Measurements from ENCODE around the gene KCNJ5. TPM values are rescaled to one million over a fixed set of nuclear protein-coding genes. Genes with fewer than 3 reads are reported as not detected.

The KCNJ5 gene
- total RNA-seq, 1 experiment from 2014 or later: 0.17 TPM

DNA sequence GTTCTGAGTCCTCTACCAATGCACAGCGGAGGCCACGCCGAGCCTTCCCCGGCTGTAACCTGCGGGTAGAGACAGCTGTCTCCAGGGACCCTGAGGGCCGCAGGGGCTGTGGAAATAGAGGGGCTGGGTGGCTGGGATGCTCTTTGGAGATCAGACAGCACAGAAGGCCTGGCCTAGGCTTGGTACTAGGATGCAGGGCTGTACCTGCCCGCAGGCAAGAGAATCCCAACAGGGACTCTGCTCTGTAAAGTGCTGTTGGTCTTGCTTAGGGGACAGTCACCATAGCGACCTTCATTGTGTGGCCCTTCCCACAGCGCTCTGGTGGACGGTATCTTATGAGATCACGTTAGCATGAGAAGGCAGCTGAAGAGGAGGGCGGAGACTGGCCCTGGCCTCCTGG lies 11.3 kb upstream of the KCNJ5 start (continued):
- no peak for TF ChIP-seq REST (IDR thresholded peaks at IDR 0.05; ENCODE audit: low read depth)

DNA sequence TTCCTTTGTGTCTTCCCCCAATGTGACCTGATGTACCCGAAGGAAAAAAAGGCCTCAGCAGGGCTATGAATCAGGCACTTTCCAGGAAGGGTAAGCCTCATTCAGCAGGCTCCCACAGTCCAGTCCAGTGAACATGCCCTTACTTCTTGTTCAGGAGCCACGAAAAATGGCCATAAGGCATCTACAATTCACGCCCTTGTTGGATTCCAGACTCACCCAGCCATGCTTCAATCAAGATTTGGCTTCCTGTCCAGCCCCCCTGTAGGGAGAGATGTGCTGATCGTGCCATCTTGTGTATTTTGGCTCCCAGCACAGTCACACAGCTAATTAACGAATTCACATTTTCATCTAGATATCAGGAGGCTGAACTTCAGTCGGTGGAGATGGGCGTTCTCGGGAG lies 9.9 kb upstream of the KCNJ5 start:
- H3K27me3 ChIP-seq (ENCODE audit: insufficient read depth, low read length): no peaks in the 10 kb centered on the region
- H3K36me3 ChIP-seq (ENCODE audit: control insufficient read depth in 1 of 2, insufficient read depth in 2 of 2, low read length in 2 of 2): no peaks in the 10 kb centered on the region
- H2AFZ ChIP-seq (ENCODE audit: low read depth, low read length, poor library complexity, severe bottlenecking): no peak overlapping the region
- no peaks in the 10 kb centered on the region for H3K4me1 ChIP-seq (ENCODE audit: control insufficient read depth in 1 of 2, insufficient read depth in 2 of 2, low read length in 2 of 2)
- CTCF ChIA-PET: interaction anchor here (1.2 to 2.1 kb wide), 2 partner anchors 67 to 75 kb away, joined by 3 to 12 read pairs; no protein-coding TSS in a partner anchor
- H3K4me3 ChIP-seq (replicated peaks in 1 of 2; ENCODE audit: low read depth in 1 of 2, low read length in 2 of 2): no peak overlapping the region
- ATAC-seq (no peak), DNase-seq (ENCODE audit: low read depth, low spot score) (no peak)
- H3K4me2 ChIP-seq (ENCODE audit: low read length): no peak overlapping the region
- POLR2A ChIA-PET: no interaction called here
- TF ChIP-seq CBX3 (IDR thresholded peaks at IDR 0.05; ENCODE audit: low read depth): no peak
- TF ChIP-seq FOSL1 (IDR thresholded peaks at IDR 0.05; ENCODE audit: low read depth): no peak
- TF ChIP-seq SRF (IDR thresholded peaks at IDR 0.05; ENCODE audit: low read depth): no peak
- TF ChIP-seq, protein P1, sequence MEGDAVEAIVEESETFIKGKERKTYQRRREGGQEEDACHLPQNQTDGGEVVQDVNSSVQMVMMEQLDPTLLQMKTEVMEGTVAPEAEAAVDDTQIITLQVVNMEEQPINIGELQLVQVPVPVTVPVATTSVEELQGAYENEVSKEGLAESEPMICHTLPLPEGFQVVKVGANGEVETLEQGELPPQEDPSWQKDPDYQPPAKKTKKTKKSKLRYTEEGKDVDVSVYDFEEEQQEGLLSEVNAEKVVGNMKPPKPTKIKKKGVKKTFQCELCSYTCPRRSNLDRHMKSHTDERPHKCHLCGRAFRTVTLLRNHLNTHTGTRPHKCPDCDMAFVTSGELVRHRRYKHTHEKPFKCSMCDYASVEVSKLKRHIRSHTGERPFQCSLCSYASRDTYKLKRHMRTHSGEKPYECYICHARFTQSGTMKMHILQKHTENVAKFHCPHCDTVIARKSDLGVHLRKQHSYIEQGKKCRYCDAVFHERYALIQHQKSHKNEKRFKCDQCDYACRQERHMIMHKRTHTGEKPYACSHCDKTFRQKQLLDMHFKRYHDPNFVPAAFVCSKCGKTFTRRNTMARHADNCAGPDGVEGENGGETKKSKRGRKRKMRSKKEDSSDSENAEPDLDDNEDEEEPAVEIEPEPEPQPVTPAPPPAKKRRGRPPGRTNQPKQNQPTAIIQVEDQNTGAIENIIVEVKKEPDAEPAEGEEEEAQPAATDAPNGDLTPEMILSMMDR (IDR thresholded peaks at IDR 0.05 in 2 of 3, conservative IDR thresholded peaks at IDR 0.05 in 1 of 3; ENCODE audit: borderline replicate concordance in 1 of 3, insufficient read depth in 1 of 3, low read depth in 2 of 3, low read length in 2 of 3): no peak; a peak in 1 of 6 replicates
- TF ChIP-seq POLR2AphosphoS5 (IDR thresholded peaks at IDR 0.05; ENCODE audit: low read depth, low read length): no peak
- no peak overlapping the region for H3K27ac ChIP-seq (ENCODE audit: low read depth, low read length)
- BruUV-seq (replicated peaks): no TSS peak
- H3K9ac ChIP-seq (ENCODE audit: low read length): no peak overlapping the region
- intact Hi-C loops (cut with micrococcal nuclease): no loop called here
- H4K20me1 ChIP-seq (ENCODE audit: insufficient read depth): no peaks in the 10 kb centered on the region
- no peaks in the 10 kb centered on the region for H3K9me3 ChIP-seq (ENCODE audit: control insufficient read depth in 1 of 2, insufficient read depth in 1 of 2, low read depth in 1 of 2, low read length in 2 of 2)
- no peaks in the 10 kb centered on the region for H3K9me2 ChIP-seq (ENCODE audit: insufficient read depth)
- RAD21 ChIA-PET (ENCODE audit: low non-redundant PET in 1 of 2, low total read pairs in 2 of 2, uncharacterized antibody in 2 of 2, unreplicated experiment in 2 of 2): no interaction called here
- H3K79me2 ChIP-seq (ENCODE audit: insufficient read depth, low read length): no peaks in the 10 kb centered on the region
